GM12878 (cell line): ENCODE results near the gene FHOD3. TPM values are rescaled to one million over a fixed set of nuclear protein-coding genes. Genes with fewer than 3 reads are reported as not detected.

ENCODE experiments used
- ATAC-seq: fragments of 200-7000 bp; cut with Tn5 transposase; 3 replicates; pipeline ENCODE4 v1.9.1; 2020; ENCODE audit warnings: mild to moderate bottlenecking, moderate library complexity
- BruUV-seq: library from RNA; stranded (reverse); fragments of 400-500 nt; replicated peaks from 2 replicates; lab custom pipeline; 2021; lab: Mats Ljungman, UMichigan
- CTCF ChIA-PET: fragments of 300-600 bp; sonication (Branson Sonifier 250); formaldehyde crosslinking; extraction: SDS; loops from one replicate; lab custom pipeline; 2021; ENCODE audit warnings: inconsistent platforms; lab: Yijun Ruan, JAX
- POLR2A ChIA-PET: fragments of 350-600 bp; formaldehyde crosslinking; extraction: SDS; loops from one replicate; lab custom pipeline; 2021; ENCODE audit warnings: inconsistent platforms; lab: Charles Lee
- RAD21 ChIA-PET: fragments of 300-600 bp; sonication (Branson Sonifier 250); formaldehyde crosslinking; loops from one replicate; lab custom pipeline; 2023; ENCODE audit warnings: antibody characterized with exemption; ENCODE audit not compliant: unreplicated experiment; lab: Charles Lee
- SMC1A ChIA-PET: fragments of 300-600 bp; sonication (Branson Sonifier 250); formaldehyde crosslinking; loops from one replicate; lab custom pipeline; 2023; ENCODE audit not compliant: unreplicated experiment, uncharacterized antibody; lab: Charles Lee
- DNase-seq: peaks from one replicate; pipeline ENCODE4 v3.0.0-alpha.2; 2011; ENCODE audit warnings: low read depth, low spot score
- FAIRE-seq: peaks from 3 replicates; lab custom pipeline; 2011; peaks lifted over from hg19 to GRCh38; lab: Jason Lieb, UNC
- H2AFZ ChIP-seq: 2 replicates; pipeline ENCODE4 v1.6.0; 2011; ENCODE audit warnings: low read depth, low read length, control low read depth; ENCODE audit not compliant: control insufficient read depth
- H3K27ac ChIP-seq: 2 replicates; pipeline ENCODE4 v1.5.1; 2011; ENCODE audit warnings: control low read depth; ENCODE audit not compliant: control insufficient read depth, insufficient read depth
- H3K27me3 ChIP-seq, 2 experiments: replicated peaks in 1 of 2; 2 replicates each; pipeline versions ENCODE4 v1.6.0 to v1.6.1; 2011; ENCODE audit warnings: low read length in 1 of 2; ENCODE audit not compliant: control insufficient read depth in 2 of 2, insufficient read depth in 2 of 2
- H3K36me3 ChIP-seq, 2 experiments: 2 replicates each; pipeline ENCODE4 v1.5.1; 2011; ENCODE audit warnings: low read length in 1 of 2; ENCODE audit not compliant: control insufficient read depth in 2 of 2, insufficient read depth in 2 of 2
- H3K4me1 ChIP-seq: 2 replicates; pipeline ENCODE4 v1.6.1; 2011; ENCODE audit warnings: mild to moderate bottlenecking, low read length, moderate library complexity, mixed read lengths; ENCODE audit not compliant: control insufficient read depth, insufficient read depth
- H3K4me2 ChIP-seq: 2 replicates; pipeline ENCODE4 v1.6.0; 2011; ENCODE audit warnings: control low read depth; ENCODE audit not compliant: control insufficient read depth, insufficient read depth
- H3K4me3 ChIP-seq: fragments of 200-600 bp; sonication (generic); 2 replicates; pipeline ENCODE4 v1.5.1; 2016
- H3K79me2 ChIP-seq: 2 replicates; pipeline ENCODE4 v1.6.0; 2011; ENCODE audit warnings: low read length; ENCODE audit not compliant: control insufficient read depth, insufficient read depth
- H3K9ac ChIP-seq: 2 replicates; pipeline ENCODE4 v1.8.0; 2011; ENCODE audit warnings: low read length, control low read depth, mixed read lengths; ENCODE audit not compliant: control insufficient read depth, insufficient read depth
- H3K9me3 ChIP-seq: replicated peaks from 3 replicates; pipeline ENCODE4 v1.5.1; 2011; ENCODE audit warnings: mild to moderate bottlenecking, low read length; ENCODE audit not compliant: control insufficient read depth, insufficient read depth
- H4K20me1 ChIP-seq: 2 replicates; pipeline ENCODE4 v1.6.0; 2011; ENCODE audit not compliant: control insufficient read depth, insufficient read depth
- BCL11A ChIP-seq: IDR thresholded peaks from 2 replicates; pipeline ENCODE4 v1.6.1; 2011; ENCODE audit warnings: low read depth, low read length
- BRCA1 ChIP-seq: IDR thresholded peaks from 2 replicates; pipeline ENCODE4 v1.6.1; 2011; ENCODE audit warnings: low read depth, low read length, improper control_type of control experiment
- POLR2AphosphoS2 ChIP-seq: IDR thresholded peaks from 2 replicates; pipeline ENCODE4 v1.6.1; 2011; ENCODE audit warnings: low read depth, mild to moderate bottlenecking, low read length, improper control_type of control experiment, moderate library complexity
- POLR2AphosphoS5 ChIP-seq: IDR thresholded peaks from 2 replicates; pipeline ENCODE4 v1.6.1; 2011; ENCODE audit warnings: mild to moderate bottlenecking, low read length, inconsistent platforms
- SMC3 ChIP-seq: IDR thresholded peaks from 2 replicates; pipeline ENCODE4 v1.6.1; 2011; ENCODE audit warnings: low read length, improper control_type of control experiment, borderline replicate concordance
- TCF12 ChIP-seq: IDR thresholded peaks from 2 replicates; pipeline ENCODE4 v1.6.1; 2011; ENCODE audit warnings: low read depth, mild to moderate bottlenecking, low read length
- WRNIP1 ChIP-seq: IDR thresholded peaks from 2 replicates; pipeline ENCODE4 v1.6.1; 2011; ENCODE audit warnings: low read depth, low read length, improper control_type of control experiment, borderline replicate concordance
- YY1 ChIP-seq: IDR thresholded peaks from 2 replicates; pipeline ENCODE4 v1.6.1; 2011; ENCODE audit warnings: low read depth, mild to moderate bottlenecking, low read length
- WGBS: methylation state at CpG from one replicate; pipeline ENCODE4 v1.1.6; 2016; ENCODE audit warnings: low lambda C conversion rate; ENCODE audit not compliant: insufficient replicate concordance, insufficient coverage; ENCODE audit errors: missing lambda C conversion rate; 5-methylcytosine and 5-hydroxymethylcytosine counted together
- in situ Hi-C: fragments of 300-500 bp; cut with MboI; formaldehyde crosslinking; loops from 9 replicates; pipeline ENCODE4 v1.14.3; 2018; ENCODE audit warnings: mixed read lengths
- intact Hi-C: fragments of 100-400 bp; cut with micrococcal nuclease; formaldehyde crosslinking; loops from one replicate; pipeline ENCODE4 v1.14.2; 2022; ENCODE audit not compliant: unreplicated experiment
- polyA plus RNA-seq, 11 experiments: library from polyadenylated mRNA; depleted of rRNA in 4 of 11; unstranded in 6 of 11; stranded (reverse) in 5 of 11; fragments of >200 nt; fragmentation: Nextera tagmentation in 4 of 11; fragmentation: Illumina TruSeq in 1 of 11; extraction: Ambion mirVana in 4 of 11; extraction: Trizol in 1 of 11; gene quantifications; 1 replicate in 1 of 11; 2 replicates in 10 of 11; pipeline versions ENCODE4 v1.2.1 to v1.2.3, GENCODE V29; 2011 to 2016; ENCODE audit warnings: inconsistent platforms in 2 of 11, missing spikeins in 2 of 11, low read depth in 1 of 11
- total RNA-seq, 4 experiments: library from RNA; depleted of rRNA in 3 of 4; stranded (reverse); fragments of >200 nt in 3 of 4; fragmentation: Illumina TruSeq in 1 of 4; extraction: Trizol in 1 of 4; gene quantifications; 2 replicates each; pipeline versions ENCODE4 v1.2.1 to v1.2.3, GENCODE V29; 2013 to 2021
- TF ChIP-seq, protein P1 (sequence below): fragments of 450-650 bp; IDR thresholded peaks from 2 replicates; pipeline ENCODE4 v1.6.1; 2017; ENCODE audit warnings: low read depth, mild to moderate bottlenecking, moderate library complexity
- TF ChIP-seq, protein P2 (sequence below): fragments of 450-650 bp; IDR thresholded peaks from 2 replicates; pipeline ENCODE4 v1.6.1; 2017; ENCODE audit warnings: antibody characterized with exemption, mild to moderate bottlenecking, moderate library complexity
- TF ChIP-seq, protein P3 (sequence below): fragments of 450-650 bp; IDR thresholded peaks from 2 replicates; pipeline ENCODE4 v1.6.1; 2016; ENCODE audit warnings: mild to moderate bottlenecking

FHOD3 gene
- total and polyA plus RNA-seq, 10 of the 15 experiments (the other 5 are each of a cell fraction or from before 2014, with no cell fraction given) = 0.77 to 26.7 (median 10.4) TPM

GRCh38 chr18:36341944-36342343 is 44.4 kb downstream of the FHOD3 start:
- RAD21 ChIA-PET = interaction anchor here (1.2 to 1.5 kb wide), 3 partner anchors 22 to 42 kb away, joined by 3 to 5 read pairs (median 3); no protein-coding TSS in a partner anchor
- H3K79me2 ChIP-seq = no peaks in the 10 kb centered on the region; the same call in 1 of the 2 replicates
- FAIRE-seq (no peak), DNase-seq (no peak), ATAC-seq (no peak)
- no peaks in the 10 kb centered on the region for H3K4me1 ChIP-seq
- in situ Hi-C loops (no loop called here), intact Hi-C loops (no loop called here)
- no peaks in the 10 kb centered on the region for H4K20me1 ChIP-seq
- H2AFZ ChIP-seq = no peak overlapping the region
- no peaks in the 10 kb centered on the region; the same call in 2 of the 3 replicates for H3K9me3 ChIP-seq
- no TSS peak for BruUV-seq
- H3K36me3 ChIP-seq = no peaks in the 10 kb centered on the region; a peak in 1 of 4 replicates
- POLR2A ChIA-PET = interaction anchor here (0.9 to 1.6 kb wide), 2 partner anchors 66 to 98 kb away, joined by 3 to 6 read pairs; no protein-coding TSS in a partner anchor
- no peak overlapping the region for H3K9ac ChIP-seq
- H3K4me2 ChIP-seq = no peak overlapping the region
- SMC1A ChIA-PET = interaction anchor here (0.9 to 7.1 kb wide), 6 partner anchors 14 to 41 kb away, joined by 3 to 67 read pairs (median 4); no protein-coding TSS in a partner anchor
- CTCF ChIA-PET = interaction anchor here (2.3 kb wide), 1 partner anchor 14 kb away, joined by 7 read pairs; no protein-coding TSS in a partner anchor
- no peak overlapping the region for H3K27ac ChIP-seq
- no peaks in the 10 kb centered on the region for H3K27me3 ChIP-seq
- TF ChIP-seq BRCA1 = no peak
- TF ChIP-seq, protein P1, sequence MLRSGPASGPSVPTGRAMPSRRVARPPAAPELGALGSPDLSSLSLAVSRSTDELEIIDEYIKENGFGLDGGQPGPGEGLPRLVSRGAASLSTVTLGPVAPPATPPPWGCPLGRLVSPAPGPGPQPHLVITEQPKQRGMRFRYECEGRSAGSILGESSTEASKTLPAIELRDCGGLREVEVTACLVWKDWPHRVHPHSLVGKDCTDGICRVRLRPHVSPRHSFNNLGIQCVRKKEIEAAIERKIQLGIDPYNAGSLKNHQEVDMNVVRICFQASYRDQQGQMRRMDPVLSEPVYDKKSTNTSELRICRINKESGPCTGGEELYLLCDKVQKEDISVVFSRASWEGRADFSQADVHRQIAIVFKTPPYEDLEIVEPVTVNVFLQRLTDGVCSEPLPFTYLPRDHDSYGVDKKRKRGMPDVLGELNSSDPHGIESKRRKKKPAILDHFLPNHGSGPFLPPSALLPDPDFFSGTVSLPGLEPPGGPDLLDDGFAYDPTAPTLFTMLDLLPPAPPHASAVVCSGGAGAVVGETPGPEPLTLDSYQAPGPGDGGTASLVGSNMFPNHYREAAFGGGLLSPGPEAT = peak; percentile 21; the same call in 1 of the 2 replicates
- H3K4me3 ChIP-seq = no peak overlapping the region

DNA sequence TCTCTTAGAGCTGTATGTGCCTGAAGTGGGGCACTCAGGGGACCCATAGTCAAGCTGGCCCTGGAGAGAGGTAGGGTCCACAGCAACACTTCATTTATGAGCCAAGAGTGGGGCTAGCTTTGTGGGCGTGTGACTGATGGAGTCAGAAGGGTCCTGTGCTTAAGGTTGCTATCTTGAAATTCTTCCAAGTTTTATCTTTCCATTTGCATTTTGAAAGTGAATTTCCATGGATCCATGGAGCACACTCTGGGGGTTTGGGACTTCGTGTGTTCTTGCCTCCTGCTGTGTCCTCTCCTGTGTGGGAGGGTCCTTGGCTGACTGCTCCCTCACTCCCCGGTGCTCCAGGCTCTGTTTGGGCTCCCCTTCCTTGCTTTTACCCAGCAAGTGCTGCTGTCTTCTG is 50.8 kb downstream of the FHOD3 start:
- peak; percentile 9; the same call in 1 of the 3 replicates for ATAC-seq
- ChIA-PET POLR2A (interaction anchor here (0.5 to 4.6 kb wide), 6 partner anchors 10 to 48 kb away, joined by 3 to 34 read pairs (median 5); no protein-coding TSS in a partner anchor), SMC1A (interaction anchor here (1.2 to 5.5 kb wide), 7 partner anchors 8 to 121 kb away, joined by 3 to 46 read pairs (median 19); partner anchors contain the start of gene FHOD3), CTCF (interaction anchor here (0.7 to 1.8 kb wide), 6 partner anchors 8 to 63 kb away, joined by 3 to 11 read pairs (median 3); no protein-coding TSS in a partner anchor), RAD21 (interaction anchor here (0.9 to 4.5 kb wide), 7 partner anchors 9 to 214 kb away, joined by 3 to 48 read pairs (median 5); partner anchors contain the start of gene FHOD3)
- 2% methylated on average over 3 of the region's 3 CpGs for WGBS
- no peaks in the 10 kb centered on the region; the same call in 1 of the 2 replicates for H3K79me2 ChIP-seq
- H3K9me3 ChIP-seq = no peaks in the 10 kb centered on the region
- no peak overlapping the region for H3K27ac ChIP-seq
- H3K9ac ChIP-seq = no peak overlapping the region
- no peaks in the 10 kb centered on the region for H3K36me3 ChIP-seq
- H3K4me3 ChIP-seq = no peak overlapping the region
- no TSS peak for BruUV-seq
- intact Hi-C loops = loop anchor here (2.0 kb wide), 1 partner anchor 18 kb away; no protein-coding TSS in a partner anchor
- FAIRE-seq = no peak
- DNase-seq = no peak
- no peaks in the 10 kb centered on the region for H3K27me3 ChIP-seq
- in situ Hi-C loops = no loop called here
- H3K4me1 ChIP-seq = peaks cover 5% of the 10 kb centered on the region; the same call in 1 of the 2 replicates
- no peak overlapping the region for H3K4me2 ChIP-seq
- no peak overlapping the region for H2AFZ ChIP-seq
- peaks cover 2% of the 10 kb centered on the region; the same call in 1 of the 2 replicates for H4K20me1 ChIP-seq
- TF ChIP-seq, protein P2, sequence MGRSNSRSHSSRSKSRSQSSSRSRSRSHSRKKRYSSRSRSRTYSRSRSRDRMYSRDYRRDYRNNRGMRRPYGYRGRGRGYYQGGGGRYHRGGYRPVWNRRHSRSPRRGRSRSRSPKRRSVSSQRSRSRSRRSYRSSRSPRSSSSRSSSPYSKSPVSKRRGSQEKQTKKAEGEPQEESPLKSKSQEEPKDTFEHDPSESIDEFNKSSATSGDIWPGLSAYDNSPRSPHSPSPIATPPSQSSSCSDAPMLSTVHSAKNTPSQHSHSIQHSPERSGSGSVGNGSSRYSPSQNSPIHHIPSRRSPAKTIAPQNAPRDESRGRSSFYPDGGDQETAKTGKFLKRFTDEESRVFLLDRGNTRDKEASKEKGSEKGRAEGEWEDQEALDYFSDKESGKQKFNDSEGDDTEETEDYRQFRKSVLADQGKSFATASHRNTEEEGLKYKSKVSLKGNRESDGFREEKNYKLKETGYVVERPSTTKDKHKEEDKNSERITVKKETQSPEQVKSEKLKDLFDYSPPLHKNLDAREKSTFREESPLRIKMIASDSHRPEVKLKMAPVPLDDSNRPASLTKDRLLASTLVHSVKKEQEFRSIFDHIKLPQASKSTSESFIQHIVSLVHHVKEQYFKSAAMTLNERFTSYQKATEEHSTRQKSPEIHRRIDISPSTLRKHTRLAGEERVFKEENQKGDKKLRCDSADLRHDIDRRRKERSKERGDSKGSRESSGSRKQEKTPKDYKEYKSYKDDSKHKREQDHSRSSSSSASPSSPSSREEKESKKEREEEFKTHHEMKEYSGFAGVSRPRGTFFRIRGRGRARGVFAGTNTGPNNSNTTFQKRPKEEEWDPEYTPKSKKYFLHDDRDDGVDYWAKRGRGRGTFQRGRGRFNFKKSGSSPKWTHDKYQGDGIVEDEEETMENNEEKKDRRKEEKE = no peak
- no peak for TF ChIP-seq POLR2AphosphoS5
- TF ChIP-seq, protein P3, sequence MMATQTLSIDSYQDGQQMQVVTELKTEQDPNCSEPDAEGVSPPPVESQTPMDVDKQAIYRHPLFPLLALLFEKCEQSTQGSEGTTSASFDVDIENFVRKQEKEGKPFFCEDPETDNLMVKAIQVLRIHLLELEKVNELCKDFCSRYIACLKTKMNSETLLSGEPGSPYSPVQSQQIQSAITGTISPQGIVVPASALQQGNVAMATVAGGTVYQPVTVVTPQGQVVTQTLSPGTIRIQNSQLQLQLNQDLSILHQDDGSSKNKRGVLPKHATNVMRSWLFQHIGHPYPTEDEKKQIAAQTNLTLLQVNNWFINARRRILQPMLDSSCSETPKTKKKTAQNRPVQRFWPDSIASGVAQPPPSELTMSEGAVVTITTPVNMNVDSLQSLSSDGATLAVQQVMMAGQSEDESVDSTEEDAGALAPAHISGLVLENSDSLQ = no peak
- TF ChIP-seq TCF12 = no peak
- TF ChIP-seq SMC3 = no peak
- TF ChIP-seq WRNIP1 = no peak
- no peak for TF ChIP-seq POLR2AphosphoS2
- no peak for TF ChIP-seq BCL11A
- no peak for TF ChIP-seq YY1
